Naive thymus-derived CD8-positive, alpha-beta T cell (primary cell): ENCODE data around the gene ULK1. TPM values are rescaled to one million over a fixed set of nuclear protein-coding genes. Genes with fewer than 3 reads are reported as not detected.
"Not testable (repeated sequence)": the region's sequence is repeated elsewhere in the genome, so short reads cannot be mapped to it uniquely, and the experiment has no call there.

ENCODE experiments used
- ATAC-seq, 2 donors: fragments of 150-1000 bp; cut with Tn5 transposase in 1 of 2; sonication (Bioruptor Pico), chemical (Tn5 transposase) in 1 of 2; 1 replicate in 1 of 2; 2 replicates in 1 of 2; pipeline ENCODE4 v1.10.0; 2021; ENCODE audit warnings: mild to moderate bottlenecking in 2 of 2, moderate library complexity in 2 of 2
- POLR2A ChIA-PET: fragments of 350-600 bp; sonication (Branson Sonifier 250); formaldehyde crosslinking; loops from one replicate; lab custom pipeline; 2021; ENCODE audit warnings: antibody characterized with exemption; lab: Charles Lee
- DNase-seq, 10 donors: peaks; one replicate each; pipeline versions ENCODE4 v3.0.0 to v3.0.0-alpha.2; 2020 to 2022
- H3K27ac Mint-ChIP-seq, 10 donors: one replicate each; pipeline ENCODE4 v1.8.0; 2020 to 2022; ENCODE audit warnings: mild to moderate bottlenecking in 10 of 10, mixed read lengths in 10 of 10, moderate library complexity in 4 of 10, inconsistent platforms in 1 of 10
- H3K27me3 Mint-ChIP-seq, 5 donors: one replicate each; pipeline ENCODE4 v1.8.0; 2021 to 2022; ENCODE audit warnings: mixed read lengths in 5 of 5
- H3K36me3 Mint-ChIP-seq, 3 donors: one replicate each; pipeline ENCODE4 v1.8.0; 2020 to 2022; ENCODE audit warnings: mixed read lengths in 3 of 3, mild to moderate bottlenecking in 2 of 3, inconsistent platforms in 1 of 3
- H3K4me1 Mint-ChIP-seq, 4 donors: one replicate each; pipeline ENCODE4 v1.8.0; 2021 to 2022; ENCODE audit warnings: mixed read lengths in 4 of 4
- H3K4me3 Mint-ChIP-seq, 10 donors: one replicate each; pipeline ENCODE4 v1.8.0; 2020 to 2022; ENCODE audit warnings: mild to moderate bottlenecking in 10 of 10, mixed read lengths in 10 of 10, moderate library complexity in 6 of 10, inconsistent platforms in 1 of 10
- H3K9me3 Mint-ChIP-seq, 9 donors: one replicate each; pipeline ENCODE4 v1.8.0; 2020 to 2022; ENCODE audit warnings: mixed read lengths in 9 of 9, mild to moderate bottlenecking in 3 of 9, inconsistent platforms in 1 of 9, moderate library complexity in 1 of 9
- polyA plus RNA-seq, 3 donors: library from polyadenylated mRNA; unstranded; fragments of 300-500 nt; fragmentation: Illumina TruSeq; gene quantifications; one replicate each; pipeline ENCODE4 v1.2.3, GENCODE V29; 2021
- total RNA-seq, 8 experiments: library from RNA in 2 of 8; stranded (reverse) in 2 of 8; gene quantifications; one replicate each; pipeline ENCODE4 v1.2.3 and lab custom pipeline; 2021 to 2026

ULK1 gene
- total and polyA plus RNA-seq, 5 experiments from 2014 or later = 0.43 to 54.4 (median 0.76) TPM

- no peak overlapping the region for H3K4me3 Mint-ChIP-seq
- H3K27ac Mint-ChIP-seq = no peak overlapping the region
- ATAC-seq (no peak), DNase-seq (no peak)
- peaks cover 0 to 10% (median 6%) of the 10 kb centered on the region in 4 donors for H3K4me1 Mint-ChIP-seq
- no peaks in the 10 kb centered on the region for H3K36me3 Mint-ChIP-seq
- POLR2A ChIA-PET = interaction anchor here (0.7 kb wide), 1 partner anchor 34 kb away, joined by 4 read pairs; no protein-coding TSS in a partner anchor
- peaks cover 0 to 1% (median 0%) of the 10 kb centered on the region in 5 donors for H3K27me3 Mint-ChIP-seq
- H3K9me3 Mint-ChIP-seq = no peaks in the 10 kb centered on the region
Measured at GRCh38 chr12:131864469-131864868, 30.0 kb upstream of the ULK1 start.

GRCh38 chr12:131865180-131865875 lies 29.1 kb upstream of the ULK1 start:
- ATAC-seq (no peak), DNase-seq (no peak)
- Mint-ChIP-seq H3K4me1 (peaks cover 1 to 8% (median 5%) of the 10 kb centered on the region in 4 donors), H3K9me3 (no peaks in the 10 kb centered on the region), H3K27ac (no peak overlapping the region), H3K36me3 (no peaks in the 10 kb centered on the region), H3K27me3 (peaks cover 0 to 1% (median 0%) of the 10 kb centered on the region in 5 donors), H3K4me3 (no peak overlapping the region)
- POLR2A ChIA-PET = no interaction called here

- H3K36me3 Mint-ChIP-seq = no peaks in the 10 kb centered on the region
- H3K4me3 Mint-ChIP-seq = no peak overlapping the region
- no peaks in the 10 kb centered on the region for H3K9me3 Mint-ChIP-seq
- H3K27me3 Mint-ChIP-seq = peaks cover 0 to 2% (median 0%) of the 10 kb centered on the region in 5 donors
- no peak overlapping the region for H3K27ac Mint-ChIP-seq
- POLR2A ChIA-PET = no interaction called here
- ATAC-seq (no peak), DNase-seq (no peak)
- H3K4me1 Mint-ChIP-seq = peaks cover 0 to 1% (median 0%) of the 10 kb centered on the region in 4 donors
Measured at GRCh38 chr12:131867471-131867870, 27.0 kb upstream of the ULK1 start.

GRCh38 chr12:131867891-131868675 lies 26.3 kb upstream of the ULK1 start:
- no peak overlapping the region for H3K4me3 Mint-ChIP-seq

GRCh38 chr12:131869871-131870418 lies 24.5 kb upstream of the ULK1 start:
- peaks cover 0 to 14% (median 2%) of the 10 kb centered on the region in 9 donors for H3K9me3 Mint-ChIP-seq
- no peak for ATAC-seq
- peaks cover 0 to 4% (median 3%) of the 10 kb centered on the region in 3 donors for H3K36me3 Mint-ChIP-seq
- peaks cover 0 to 1% (median 0%) of the 10 kb centered on the region in 4 donors for H3K4me1 Mint-ChIP-seq
- H3K4me3 Mint-ChIP-seq = no peak overlapping the region
- H3K27me3 Mint-ChIP-seq = peaks cover 0 to 2% (median 0%) of the 10 kb centered on the region in 5 donors
- no peak overlapping the region for H3K27ac Mint-ChIP-seq
- no peak for DNase-seq
- POLR2A ChIA-PET = no interaction called here

More at GRCh38 chr12:131867891-131868675, 26.3 kb upstream of the ULK1 start:
- DNase-seq (no peak), ATAC-seq (no peak)
- Mint-ChIP-seq H3K4me1 (peaks cover 0 to 1% (median 0%) of the 10 kb centered on the region in 4 donors), H3K36me3 (no peaks in the 10 kb centered on the region), H3K9me3 (peaks cover 0 to 2% (median 0%) of the 10 kb centered on the region in 9 donors), H3K27ac (no peak overlapping the region), H3K27me3 (peaks cover 0 to 2% (median 0%) of the 10 kb centered on the region in 5 donors)
- POLR2A ChIA-PET = no interaction called here

GRCh38 chr12:131871677-131872076 lies 22.7 kb upstream of the ULK1 start:
- ATAC-seq (no peak), DNase-seq (no peak)
- POLR2A ChIA-PET = no interaction called here
- Mint-ChIP-seq H3K4me1 (peaks cover 0 to 1% (median 0%) of the 10 kb centered on the region in 4 donors), H3K36me3 (peaks cover 0 to 4% (median 3%) of the 10 kb centered on the region in 3 donors), H3K4me3 (no peak overlapping the region), H3K27me3 (peaks cover 0 to 2% (median 1%) of the 10 kb centered on the region in 5 donors), H3K27ac (no peak overlapping the region), H3K9me3 (peaks cover 0 to 14% (median 2%) of the 10 kb centered on the region in 9 donors)

GRCh38 chr12:131872154-131873051 lies 22.0 kb upstream of the ULK1 start:
- Mint-ChIP-seq H3K4me3 (no peak overlapping the region), H3K4me1 (peaks cover 0 to 1% (median 0%) of the 10 kb centered on the region in 4 donors), H3K27ac (no peak overlapping the region), H3K27me3 (peaks cover 0 to 2% (median 1%) of the 10 kb centered on the region in 5 donors), H3K9me3 (peaks cover 0 to 14% (median 2%) of the 10 kb centered on the region in 9 donors), H3K36me3 (peaks cover 0 to 4% (median 3%) of the 10 kb centered on the region in 3 donors)
- no peak for ATAC-seq
- POLR2A ChIA-PET = no interaction called here
- DNase-seq = no peak

- H3K4me1 Mint-ChIP-seq = peaks cover 0 to 1% (median 0%) of the 10 kb centered on the region in 4 donors
- H3K36me3 Mint-ChIP-seq = peaks cover 0 to 4% (median 3%) of the 10 kb centered on the region in 3 donors
- H3K9me3 Mint-ChIP-seq = peaks cover 0 to 14% (median 2%) of the 10 kb centered on the region in 9 donors
- POLR2A ChIA-PET = no interaction called here
- DNase-seq (no peak), ATAC-seq (no peak)
- no peak overlapping the region for H3K27ac Mint-ChIP-seq
- H3K4me3 Mint-ChIP-seq = no peak overlapping the region
- H3K27me3 Mint-ChIP-seq = peaks cover 0 to 2% (median 1%) of the 10 kb centered on the region in 5 donors
Measured at GRCh38 chr12:131873293-131873692, 21.1 kb upstream of the ULK1 start.

- POLR2A ChIA-PET, H3K4me1 Mint-ChIP-seq, H3K4me3 Mint-ChIP-seq, H3K36me3 Mint-ChIP-seq, ATAC-seq, DNase-seq, H3K27me3 Mint-ChIP-seq, H3K27ac Mint-ChIP-seq: not testable (repeated sequence)
- H3K9me3 Mint-ChIP-seq = peaks cover 0 to 14% (median 2%) of the 10 kb centered on the region in 9 donors
Measured at GRCh38 chr12:131874972-131875371, 19.4 kb upstream of the ULK1 start.

GRCh38 chr12:131877216-131877615 lies 17.2 kb upstream of the ULK1 start:
- H3K27me3 Mint-ChIP-seq, DNase-seq, H3K27ac Mint-ChIP-seq, H3K4me1 Mint-ChIP-seq, POLR2A ChIA-PET, H3K4me3 Mint-ChIP-seq, H3K36me3 Mint-ChIP-seq, ATAC-seq: not testable (repeated sequence)
- peaks cover 0 to 14% (median 2%) of the 10 kb centered on the region in 9 donors for H3K9me3 Mint-ChIP-seq

GRCh38 chr12:131878436-131878835 lies 16.0 kb upstream of the ULK1 start:
- ATAC-seq, H3K36me3 Mint-ChIP-seq, DNase-seq, H3K4me1 Mint-ChIP-seq, H3K27ac Mint-ChIP-seq, H3K4me3 Mint-ChIP-seq, H3K27me3 Mint-ChIP-seq, POLR2A ChIA-PET: not testable (repeated sequence)
- H3K9me3 Mint-ChIP-seq = peaks cover 0 to 11% (median 0%) of the 10 kb centered on the region in 9 donors
